Activated naive CD8-positive, alpha-beta T cell (primary cell): ENCODE measurements around the gene ADAM22.

Experiments
- H3K27ac Mint-ChIP-seq: one replicate; pipeline ENCODE4 v1.8.0; 2021; ENCODE audit warnings: mixed read lengths
- H3K27me3 Mint-ChIP-seq: one replicate; pipeline ENCODE4 v1.8.0; 2021; ENCODE audit warnings: mixed read lengths
- H3K36me3 Mint-ChIP-seq: one replicate; pipeline ENCODE4 v1.8.0; 2021; ENCODE audit warnings: mixed read lengths
- H3K4me1 Mint-ChIP-seq: one replicate; pipeline ENCODE4 v1.8.0; 2021; ENCODE audit warnings: low read depth, mixed read lengths
- H3K4me3 Mint-ChIP-seq: one replicate; pipeline ENCODE4 v1.8.0; 2021; ENCODE audit warnings: mild to moderate bottlenecking, mixed read lengths
- H3K9me3 Mint-ChIP-seq: one replicate; pipeline ENCODE4 v1.8.0; 2021; ENCODE audit warnings: low read depth, mixed read lengths

ADAM22 gene

GRCh38 chr7:88229302-88229995 lies 295.4 kb downstream of the ADAM22 start:
- no peak overlapping the region for H3K27ac Mint-ChIP-seq
- H3K36me3 Mint-ChIP-seq = peaks cover 9% of the 10 kb centered on the region
- H3K4me1 Mint-ChIP-seq = no peaks in the 10 kb centered on the region
- no peak overlapping the region for H3K4me3 Mint-ChIP-seq
- H3K27me3 Mint-ChIP-seq = peaks cover 19% of the 10 kb centered on the region
- H3K9me3 Mint-ChIP-seq = no peaks in the 10 kb centered on the region

DNA sequence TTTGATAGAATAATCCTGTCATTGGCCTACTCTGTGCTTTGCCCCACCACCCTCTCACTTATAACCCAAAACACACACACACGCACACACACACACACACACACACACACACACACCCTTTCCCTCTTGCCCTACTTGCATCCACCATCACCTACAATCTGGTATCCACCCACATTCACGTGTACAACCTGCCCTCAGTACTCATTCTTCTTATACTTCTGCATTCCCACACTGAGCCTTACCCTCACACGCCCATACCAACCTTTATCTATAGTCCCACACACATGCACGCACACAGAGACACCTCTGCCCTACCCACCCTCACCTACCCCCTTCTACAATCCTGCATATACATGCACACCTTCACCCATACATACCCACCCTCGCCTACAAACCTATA lies 296.6 kb downstream of the ADAM22 start:
- Mint-ChIP-seq H3K27ac (no peak overlapping the region), H3K9me3 (no peaks in the 10 kb centered on the region), H3K4me3 (no peak overlapping the region), H3K27me3 (peaks cover 20% of the 10 kb centered on the region), H3K4me1 (no peaks in the 10 kb centered on the region), H3K36me3 (peaks cover 9% of the 10 kb centered on the region)

- H3K27ac Mint-ChIP-seq = no peak overlapping the region
- peaks cover 16% of the 10 kb centered on the region for H3K27me3 Mint-ChIP-seq
- no peaks in the 10 kb centered on the region for H3K9me3 Mint-ChIP-seq
- peaks cover 4% of the 10 kb centered on the region for H3K36me3 Mint-ChIP-seq
- H3K4me3 Mint-ChIP-seq = no peak overlapping the region
- H3K4me1 Mint-ChIP-seq = no peaks in the 10 kb centered on the region
These were observed 299.8 kb downstream of the ADAM22 start for GRCh38 chr7:88233828-88234227.

- H3K36me3 Mint-ChIP-seq = no peaks in the 10 kb centered on the region
- peaks cover 5% of the 10 kb centered on the region for H3K27me3 Mint-ChIP-seq
- H3K9me3 Mint-ChIP-seq = no peaks in the 10 kb centered on the region
- H3K4me1 Mint-ChIP-seq = no peaks in the 10 kb centered on the region
- no peak overlapping the region for H3K4me3 Mint-ChIP-seq
- no peak overlapping the region for H3K27ac Mint-ChIP-seq
These were observed 305.8 kb downstream of the ADAM22 start for GRCh38 chr7:88239852-88240251.

- H3K27me3 Mint-ChIP-seq = no peaks in the 10 kb centered on the region
- H3K27ac Mint-ChIP-seq = no peak overlapping the region
- no peak overlapping the region for H3K4me3 Mint-ChIP-seq
- H3K4me1 Mint-ChIP-seq = no peaks in the 10 kb centered on the region
- no peaks in the 10 kb centered on the region for H3K9me3 Mint-ChIP-seq
- H3K36me3 Mint-ChIP-seq = no peaks in the 10 kb centered on the region
These were observed 309.4 kb downstream of the ADAM22 start for GRCh38 chr7:88243345-88243909.

GRCh38 chr7:88244258-88244657 lies 310.2 kb downstream of the ADAM22 start:
- H3K27me3 Mint-ChIP-seq = peaks cover 3% of the 10 kb centered on the region
- no peaks in the 10 kb centered on the region for H3K36me3 Mint-ChIP-seq
- H3K4me3 Mint-ChIP-seq = no peak overlapping the region
- no peak overlapping the region for H3K27ac Mint-ChIP-seq
- H3K4me1 Mint-ChIP-seq = no peaks in the 10 kb centered on the region
- no peaks in the 10 kb centered on the region for H3K9me3 Mint-ChIP-seq
